Measurements from ENCODE around the gene PSAT1. TPM values are rescaled to one million over a fixed set of nuclear protein-coding genes. Genes with fewer than 3 reads are reported as not detected.

Gene PSAT1
- total and polyA plus RNA-seq, 2 of the 8 experiments (the other 6 are each of a cell fraction or from before 2014, with no cell fraction given): 204 to 341 TPM

DNA sequence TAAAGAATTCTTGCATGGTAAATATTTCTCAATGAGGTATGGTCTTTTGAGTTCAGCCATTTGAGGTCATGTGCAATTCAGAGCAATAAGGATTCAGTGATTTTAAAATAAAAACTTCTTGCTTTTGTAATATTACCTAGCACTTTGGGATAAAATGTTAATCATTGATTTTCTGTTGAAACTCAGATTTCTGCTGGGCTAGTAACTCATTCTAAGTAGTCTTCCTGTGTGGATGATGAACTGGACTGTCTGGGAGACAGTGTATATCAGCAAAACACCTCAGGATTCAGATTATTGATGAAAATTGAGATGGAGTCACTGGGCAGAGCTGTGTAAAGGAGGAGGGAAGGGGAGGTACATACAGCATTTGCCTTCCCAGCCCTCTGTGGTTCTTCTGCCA, 10.8 kb upstream of the PSAT1 start (continued):
- TF ChIP-seq, protein P1, sequence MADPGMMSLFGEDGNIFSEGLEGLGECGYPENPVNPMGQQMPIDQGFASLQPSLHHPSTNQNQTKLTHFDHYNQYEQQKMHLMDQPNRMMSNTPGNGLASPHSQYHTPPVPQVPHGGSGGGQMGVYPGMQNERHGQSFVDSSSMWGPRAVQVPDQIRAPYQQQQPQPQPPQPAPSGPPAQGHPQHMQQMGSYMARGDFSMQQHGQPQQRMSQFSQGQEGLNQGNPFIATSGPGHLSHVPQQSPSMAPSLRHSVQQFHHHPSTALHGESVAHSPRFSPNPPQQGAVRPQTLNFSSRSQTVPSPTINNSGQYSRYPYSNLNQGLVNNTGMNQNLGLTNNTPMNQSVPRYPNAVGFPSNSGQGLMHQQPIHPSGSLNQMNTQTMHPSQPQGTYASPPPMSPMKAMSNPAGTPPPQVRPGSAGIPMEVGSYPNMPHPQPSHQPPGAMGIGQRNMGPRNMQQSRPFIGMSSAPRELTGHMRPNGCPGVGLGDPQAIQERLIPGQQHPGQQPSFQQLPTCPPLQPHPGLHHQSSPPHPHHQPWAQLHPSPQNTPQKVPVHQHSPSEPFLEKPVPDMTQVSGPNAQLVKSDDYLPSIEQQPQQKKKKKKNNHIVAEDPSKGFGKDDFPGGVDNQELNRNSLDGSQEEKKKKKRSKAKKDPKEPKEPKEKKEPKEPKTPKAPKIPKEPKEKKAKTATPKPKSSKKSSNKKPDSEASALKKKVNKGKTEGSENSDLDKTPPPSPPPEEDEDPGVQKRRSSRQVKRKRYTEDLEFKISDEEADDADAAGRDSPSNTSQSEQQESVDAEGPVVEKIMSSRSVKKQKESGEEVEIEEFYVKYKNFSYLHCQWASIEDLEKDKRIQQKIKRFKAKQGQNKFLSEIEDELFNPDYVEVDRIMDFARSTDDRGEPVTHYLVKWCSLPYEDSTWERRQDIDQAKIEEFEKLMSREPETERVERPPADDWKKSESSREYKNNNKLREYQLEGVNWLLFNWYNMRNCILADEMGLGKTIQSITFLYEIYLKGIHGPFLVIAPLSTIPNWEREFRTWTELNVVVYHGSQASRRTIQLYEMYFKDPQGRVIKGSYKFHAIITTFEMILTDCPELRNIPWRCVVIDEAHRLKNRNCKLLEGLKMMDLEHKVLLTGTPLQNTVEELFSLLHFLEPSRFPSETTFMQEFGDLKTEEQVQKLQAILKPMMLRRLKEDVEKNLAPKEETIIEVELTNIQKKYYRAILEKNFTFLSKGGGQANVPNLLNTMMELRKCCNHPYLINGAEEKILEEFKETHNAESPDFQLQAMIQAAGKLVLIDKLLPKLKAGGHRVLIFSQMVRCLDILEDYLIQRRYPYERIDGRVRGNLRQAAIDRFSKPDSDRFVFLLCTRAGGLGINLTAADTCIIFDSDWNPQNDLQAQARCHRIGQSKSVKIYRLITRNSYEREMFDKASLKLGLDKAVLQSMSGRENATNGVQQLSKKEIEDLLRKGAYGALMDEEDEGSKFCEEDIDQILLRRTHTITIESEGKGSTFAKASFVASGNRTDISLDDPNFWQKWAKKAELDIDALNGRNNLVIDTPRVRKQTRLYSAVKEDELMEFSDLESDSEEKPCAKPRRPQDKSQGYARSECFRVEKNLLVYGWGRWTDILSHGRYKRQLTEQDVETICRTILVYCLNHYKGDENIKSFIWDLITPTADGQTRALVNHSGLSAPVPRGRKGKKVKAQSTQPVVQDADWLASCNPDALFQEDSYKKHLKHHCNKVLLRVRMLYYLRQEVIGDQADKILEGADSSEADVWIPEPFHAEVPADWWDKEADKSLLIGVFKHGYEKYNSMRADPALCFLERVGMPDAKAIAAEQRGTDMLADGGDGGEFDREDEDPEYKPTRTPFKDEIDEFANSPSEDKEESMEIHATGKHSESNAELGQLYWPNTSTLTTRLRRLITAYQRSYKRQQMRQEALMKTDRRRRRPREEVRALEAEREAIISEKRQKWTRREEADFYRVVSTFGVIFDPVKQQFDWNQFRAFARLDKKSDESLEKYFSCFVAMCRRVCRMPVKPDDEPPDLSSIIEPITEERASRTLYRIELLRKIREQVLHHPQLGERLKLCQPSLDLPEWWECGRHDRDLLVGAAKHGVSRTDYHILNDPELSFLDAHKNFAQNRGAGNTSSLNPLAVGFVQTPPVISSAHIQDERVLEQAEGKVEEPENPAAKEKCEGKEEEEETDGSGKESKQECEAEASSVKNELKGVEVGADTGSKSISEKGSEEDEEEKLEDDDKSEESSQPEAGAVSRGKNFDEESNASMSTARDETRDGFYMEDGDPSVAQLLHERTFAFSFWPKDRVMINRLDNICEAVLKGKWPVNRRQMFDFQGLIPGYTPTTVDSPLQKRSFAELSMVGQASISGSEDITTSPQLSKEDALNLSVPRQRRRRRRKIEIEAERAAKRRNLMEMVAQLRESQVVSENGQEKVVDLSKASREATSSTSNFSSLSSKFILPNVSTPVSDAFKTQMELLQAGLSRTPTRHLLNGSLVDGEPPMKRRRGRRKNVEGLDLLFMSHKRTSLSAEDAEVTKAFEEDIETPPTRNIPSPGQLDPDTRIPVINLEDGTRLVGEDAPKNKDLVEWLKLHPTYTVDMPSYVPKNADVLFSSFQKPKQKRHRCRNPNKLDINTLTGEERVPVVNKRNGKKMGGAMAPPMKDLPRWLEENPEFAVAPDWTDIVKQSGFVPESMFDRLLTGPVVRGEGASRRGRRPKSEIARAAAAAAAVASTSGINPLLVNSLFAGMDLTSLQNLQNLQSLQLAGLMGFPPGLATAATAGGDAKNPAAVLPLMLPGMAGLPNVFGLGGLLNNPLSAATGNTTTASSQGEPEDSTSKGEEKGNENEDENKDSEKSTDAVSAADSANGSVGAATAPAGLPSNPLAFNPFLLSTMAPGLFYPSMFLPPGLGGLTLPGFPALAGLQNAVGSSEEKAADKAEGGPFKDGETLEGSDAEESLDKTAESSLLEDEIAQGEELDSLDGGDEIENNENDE (IDR thresholded peaks at IDR 0.05; ENCODE audit: insufficient replicate concordance, low read length): no peak
- TF ChIP-seq POLR2AphosphoS5 (IDR thresholded peaks at IDR 0.05; ENCODE audit: low read depth, low read length) (no peak), ZNF274 (IDR thresholded peaks at IDR 0.05; ENCODE audit: borderline replicate concordance, extremely low read depth, low read length) (no peak), PHF8 (conservative IDR thresholded peaks at IDR 0.05; ENCODE audit: low read depth, low read length) (no peak), CBX5 (IDR thresholded peaks at IDR 0.05; ENCODE audit: low read depth, low read length) (no peak), JUN (IDR thresholded peaks at IDR 0.05; ENCODE audit: low read depth, low read length) (no peak)
- TF ChIP-seq, protein P2, sequence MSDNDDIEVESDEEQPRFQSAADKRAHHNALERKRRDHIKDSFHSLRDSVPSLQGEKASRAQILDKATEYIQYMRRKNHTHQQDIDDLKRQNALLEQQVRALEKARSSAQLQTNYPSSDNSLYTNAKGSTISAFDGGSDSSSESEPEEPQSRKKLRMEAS (IDR thresholded peaks at IDR 0.05): no peak

Measured in H1 (cell line).